Thyroid gland (tissue), 4 donors: ENCODE data around the gene STARD10. TPM values are rescaled to one million over a fixed set of nuclear protein-coding genes. Genes with fewer than 3 reads are reported as not detected.

ENCODE experiments used
- DNase-seq, 2 donors: peaks; one replicate each; pipeline ENCODE4 v3.0.0-alpha.2; 2019
- H3K27ac ChIP-seq, 3 donors: fragments of 200-600 bp; sonication (generic); 1 replicate in 2 of 3; 2 replicates in 1 of 3; pipeline ENCODE4 v1.5.1; 2016 to 2019; ENCODE audit warnings: mild to moderate bottlenecking in 1 of 3, moderate library complexity in 1 of 3
- H3K27me3 ChIP-seq: fragments of 200-600 bp; sonication (generic); one replicate; pipeline ENCODE4 v1.5.1; 2019
- H3K36me3 ChIP-seq, 2 donors: fragments of 200-600 bp; sonication (generic); one replicate each; pipeline ENCODE4 v1.5.1; 2016 to 2019
- H3K4me1 ChIP-seq, 2 donors: fragments of 200-600 bp; sonication (generic); one replicate each; pipeline ENCODE4 v1.5.1; 2017 to 2019
- H3K4me3 ChIP-seq, 3 donors: fragments of 200-600 bp; sonication (generic); replicated peaks in 1 of 3; 1 replicate in 2 of 3; 2 replicates in 1 of 3; pipeline ENCODE4 v1.5.1; 2016; ENCODE audit warnings: mild to moderate bottlenecking in 1 of 3
- H3K9me3 ChIP-seq: fragments of 200-600 bp; sonication (generic); one replicate; pipeline ENCODE4 v1.5.1; 2017
- POLR2A ChIP-seq, 2 donors: fragments of 450-650 bp; IDR thresholded peaks; one replicate each; pipeline ENCODE4 v1.6.1; 2017; ENCODE audit warnings: antibody characterized with exemption in 2 of 2, mild to moderate bottlenecking in 2 of 2, moderate library complexity in 1 of 2
- WGBS, 2 donors: methylation state at CpG; one replicate each; pipeline ENCODE4 v1.1.5; 2017; 5-methylcytosine and 5-hydroxymethylcytosine counted together
- intact Hi-C: fragments of 100-400 bp; cut with DNase I; formaldehyde crosslinking; loops from one replicate; pipeline ENCODE4 v1.15.1; 2023
- total RNA-seq, 4 donors: library from RNA; depleted of rRNA; stranded (reverse); fragments of >200 nt; gene quantifications; one replicate each; pipeline ENCODE4 v1.2.3, GENCODE V29; 2016
- TF ChIP-seq, protein P1 (sequence below), 6 experiments: fragments of 200-600 bp in 3 of 6; fragments of 450-650 bp in 3 of 6; sonication (generic) in 3 of 6; IDR thresholded peaks; one replicate each; pipeline ENCODE4 v1.5.1; 2016 to 2019; ENCODE audit warnings: antibody characterized with exemption in 6 of 6, mild to moderate bottlenecking in 2 of 6, inconsistent platforms in 1 of 6, moderate library complexity in 1 of 6

Gene STARD10
- total RNA-seq, 4 donors from 2014 or later = 67.7 to 113 (median 82.0) TPM

DNA sequence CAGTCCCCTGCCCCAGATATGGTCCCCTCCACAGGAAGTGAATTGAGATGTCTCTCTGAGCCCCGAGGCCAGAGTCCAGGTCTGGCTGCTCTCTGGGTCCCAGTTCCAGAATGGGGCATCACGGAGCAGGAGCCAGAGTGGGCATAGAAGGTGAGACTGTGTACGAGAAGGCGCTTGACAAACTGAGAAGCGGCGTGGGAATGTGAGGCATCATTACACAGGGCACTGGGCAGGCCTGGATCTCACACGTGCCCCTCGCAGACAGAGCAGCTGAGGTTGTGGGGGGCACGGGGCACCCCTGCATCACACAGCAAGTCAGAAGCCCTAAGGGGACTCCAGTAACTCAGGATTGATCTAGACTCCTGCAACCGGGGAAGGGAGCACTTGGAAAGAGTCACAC is 9.2 kb downstream of the STARD10 start:
- Histone ChIP-seq H3K36me3 (no peaks in the 10 kb centered on the region), H3K4me1 (peaks cover 19 to 26% of the 10 kb centered on the region in 2 donors), H3K27me3 (no peaks in the 10 kb centered on the region), H3K4me3 (no peak overlapping the region), H3K27ac (no peak overlapping the region), H3K9me3 (no peaks in the 10 kb centered on the region)
- TF ChIP-seq POLR2A (IDR thresholded peaks at IDR 0.05) = no peak
- TF ChIP-seq, protein P1, sequence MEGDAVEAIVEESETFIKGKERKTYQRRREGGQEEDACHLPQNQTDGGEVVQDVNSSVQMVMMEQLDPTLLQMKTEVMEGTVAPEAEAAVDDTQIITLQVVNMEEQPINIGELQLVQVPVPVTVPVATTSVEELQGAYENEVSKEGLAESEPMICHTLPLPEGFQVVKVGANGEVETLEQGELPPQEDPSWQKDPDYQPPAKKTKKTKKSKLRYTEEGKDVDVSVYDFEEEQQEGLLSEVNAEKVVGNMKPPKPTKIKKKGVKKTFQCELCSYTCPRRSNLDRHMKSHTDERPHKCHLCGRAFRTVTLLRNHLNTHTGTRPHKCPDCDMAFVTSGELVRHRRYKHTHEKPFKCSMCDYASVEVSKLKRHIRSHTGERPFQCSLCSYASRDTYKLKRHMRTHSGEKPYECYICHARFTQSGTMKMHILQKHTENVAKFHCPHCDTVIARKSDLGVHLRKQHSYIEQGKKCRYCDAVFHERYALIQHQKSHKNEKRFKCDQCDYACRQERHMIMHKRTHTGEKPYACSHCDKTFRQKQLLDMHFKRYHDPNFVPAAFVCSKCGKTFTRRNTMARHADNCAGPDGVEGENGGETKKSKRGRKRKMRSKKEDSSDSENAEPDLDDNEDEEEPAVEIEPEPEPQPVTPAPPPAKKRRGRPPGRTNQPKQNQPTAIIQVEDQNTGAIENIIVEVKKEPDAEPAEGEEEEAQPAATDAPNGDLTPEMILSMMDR (IDR thresholded peaks at IDR 0.05) = no peak
- intact Hi-C loops = no loop called here
- WGBS, 2 donors = 88 to 91% methylated on average over 9 to 10 of the region's 10 CpGs
- no peak for DNase-seq

DNA sequence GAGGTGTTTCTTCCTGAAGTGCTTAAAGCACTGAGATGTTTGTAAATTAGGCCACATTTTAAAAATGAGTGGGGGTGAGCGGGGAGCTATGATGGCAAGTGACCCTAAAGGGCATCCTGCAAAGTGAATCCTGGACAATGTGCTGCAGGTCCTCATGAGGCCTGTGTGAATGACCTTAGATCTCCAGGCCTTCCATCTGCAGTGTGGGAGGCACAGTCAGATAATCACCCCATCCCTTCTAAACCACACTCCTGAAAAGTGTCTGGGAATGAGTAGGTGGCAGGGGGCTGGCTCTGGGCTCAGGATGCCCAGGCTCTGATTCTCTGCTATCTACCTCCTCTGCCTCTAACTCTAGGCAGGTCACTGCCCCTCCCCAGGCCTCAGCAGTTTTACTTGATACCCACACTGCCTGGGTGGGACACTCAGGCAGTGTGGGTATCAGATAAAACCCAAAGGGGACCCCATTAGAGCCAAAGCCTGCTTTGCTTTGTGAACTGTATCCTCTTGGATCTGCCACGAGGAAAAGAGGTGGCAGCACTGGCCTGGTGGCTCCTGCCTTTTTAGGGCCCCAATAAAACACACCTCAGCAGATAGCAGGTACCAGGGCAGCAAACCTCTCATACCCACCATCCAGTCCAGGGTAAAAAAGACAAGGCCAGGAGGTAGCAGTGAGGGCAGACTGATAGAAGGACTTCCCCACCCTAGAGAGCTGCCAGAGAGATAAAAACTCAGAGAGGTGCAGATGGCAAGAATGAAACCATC is 10.5 kb downstream of the STARD10 start:
- H3K36me3 ChIP-seq = no peaks in the 10 kb centered on the region
- no peak overlapping the region for H3K4me3 ChIP-seq
- 86 to 95% methylated on average over 2 of the region's 2 CpGs for whole genome bisulfite sequencing, 2 donors
- no peak overlapping the region for H3K27ac ChIP-seq
- H3K4me1 ChIP-seq = peaks cover 19 to 28% of the 10 kb centered on the region in 2 donors
- no peaks in the 10 kb centered on the region for H3K9me3 ChIP-seq
- H3K27me3 ChIP-seq = no peaks in the 10 kb centered on the region
- no peak for TF ChIP-seq POLR2A (IDR thresholded peaks at IDR 0.05)
- TF ChIP-seq, protein P1 (IDR thresholded peaks at IDR 0.05) = no peak
- intact Hi-C loops = no loop called here
- DNase-seq = no peak

DNA sequence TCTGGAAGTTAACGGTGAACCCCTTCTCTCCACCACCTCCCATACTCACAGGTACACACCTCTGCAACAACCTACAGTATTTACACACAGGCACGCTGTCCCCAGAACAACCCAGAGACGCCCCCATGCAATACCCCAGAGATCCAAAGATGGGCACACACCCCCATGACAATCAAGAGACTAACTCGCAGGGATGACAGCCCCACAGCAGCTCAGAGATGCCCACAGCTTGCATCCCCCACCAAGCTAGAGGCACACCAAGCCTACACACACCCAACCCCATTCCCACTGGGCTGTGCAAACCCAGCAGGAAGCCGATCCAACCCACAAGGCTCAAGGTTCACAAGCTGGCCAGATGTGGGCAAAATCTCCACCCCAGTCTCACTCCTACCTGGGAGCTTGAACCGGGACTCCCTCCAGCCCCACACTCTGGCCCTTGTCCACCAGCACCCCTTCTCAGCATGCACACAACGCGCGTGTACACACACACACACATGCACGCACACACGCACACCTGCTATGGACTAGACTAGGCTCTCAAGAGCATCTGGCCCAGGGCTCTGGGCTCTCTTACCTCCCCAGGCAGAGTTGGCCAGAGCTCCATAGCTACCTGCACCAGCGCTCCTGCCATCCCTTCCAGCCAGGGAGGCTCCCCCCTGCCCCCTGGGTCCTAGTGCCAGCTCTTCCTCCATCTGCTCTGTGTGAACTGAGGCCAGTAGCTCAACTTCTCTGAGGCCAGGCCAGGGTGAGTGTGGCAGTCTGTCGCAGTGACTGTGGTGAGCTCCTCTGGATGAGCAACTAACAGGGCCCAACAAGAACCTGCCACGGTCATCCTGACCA is 11.5 kb downstream of the STARD10 start:
- DNase-seq = peak; percentile 60 to 71
- 25 to 40% methylated on average over 12 to 13 of the region's 14 CpGs for WGBS, 2 donors
- no peak for TF ChIP-seq POLR2A (IDR thresholded peaks at IDR 0.05)
- TF ChIP-seq, protein P1 (IDR thresholded peaks at IDR 0.05) = no peak
- Histone ChIP-seq H3K27ac (no peak overlapping the region), H3K36me3 (no peaks in the 10 kb centered on the region), H3K9me3 (no peaks in the 10 kb centered on the region), H3K27me3 (no peaks in the 10 kb centered on the region), H3K4me3 (peak overlapping the region in 1 of 3 donors; percentile 73), H3K4me1 (peaks cover 24 to 33% of the 10 kb centered on the region in 2 donors)
- intact Hi-C loops = no loop called here

DNA sequence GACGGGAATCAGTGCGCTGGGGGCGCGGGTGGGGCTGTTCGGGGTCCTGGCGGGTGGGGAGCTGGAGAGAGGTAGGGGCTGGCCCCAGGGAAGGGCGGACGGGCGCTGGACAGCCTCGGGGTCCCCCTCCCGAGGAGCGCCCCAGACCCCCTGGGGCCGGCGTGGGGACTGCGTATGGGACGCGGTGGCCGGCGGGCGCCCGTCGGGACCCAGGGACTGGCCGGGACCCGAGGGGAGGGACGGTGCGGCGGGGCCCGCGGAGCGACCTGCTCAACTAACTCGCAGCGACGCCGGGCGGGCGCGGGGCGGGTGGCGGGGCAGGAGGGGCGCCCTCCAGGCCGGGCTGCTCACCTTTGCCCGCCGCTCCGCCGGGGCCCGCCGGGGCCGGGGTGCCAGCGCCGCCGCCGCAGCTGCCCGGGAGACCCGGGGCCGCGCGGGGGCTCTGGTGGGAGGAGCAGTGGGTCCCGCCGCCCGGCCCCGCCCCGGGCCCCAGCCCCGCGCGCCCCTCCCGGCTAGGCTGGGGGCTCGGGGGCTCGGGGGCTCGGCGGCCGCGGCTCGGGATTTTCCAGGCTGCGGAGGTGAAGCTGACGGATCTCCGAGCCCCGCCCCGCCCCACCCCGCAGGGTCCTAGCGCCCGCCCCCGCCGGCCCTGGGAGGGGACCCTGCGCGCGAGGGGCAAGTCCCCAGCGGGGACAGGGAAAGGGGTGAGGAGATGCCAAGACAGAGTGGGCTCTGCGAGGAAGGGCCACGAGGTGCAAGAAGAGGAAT is 12.3 kb downstream of the STARD10 start:
- Histone ChIP-seq H3K27me3 (no peaks in the 10 kb centered on the region), H3K36me3 (no peaks in the 10 kb centered on the region), H3K4me3 (peak overlapping the region; percentile 47 to 76 (median 73)), H3K9me3 (no peaks in the 10 kb centered on the region), H3K4me1 (peaks cover 24 to 33% of the 10 kb centered on the region in 2 donors), H3K27ac (peak overlapping the region; percentile 56 to 70 (median 65))
- no peak for TF ChIP-seq POLR2A (IDR thresholded peaks at IDR 0.05)
- TF ChIP-seq, protein P1 (IDR thresholded peaks at IDR 0.05) = no peak
- peak; percentile 45 to 56 for DNase-seq
- intact Hi-C loops = no loop called here
- WGBS, 2 donors = 0 to 8% methylated on average over 2 to 3 of the region's 89 CpGs
